Embryonic facial prominence (tissue), 1 donor: Measurements from ENCODE around the gene POLRMT.

Experiments
- DNase-seq: peaks from one replicate; pipeline ENCODE4 v3.0.0-alpha.2; 2016; ENCODE audit errors: extremely low spot score

POLRMT gene

GRCh38 chr19:579111-579841, 54.1 kb downstream of the POLRMT start:
- DNase-seq = no peak

GRCh38 chr19:577439-578392, 55.6 kb downstream of the POLRMT start:
- DNase-seq = no peak

GRCh38 chr19:576768-577438, 56.4 kb downstream of the POLRMT start:
- no peak for DNase-seq

- DNase-seq = no peak
Observed at GRCh38 chr19:575527-576506, 57.5 kb downstream of the POLRMT start.

- no peak for DNase-seq
Observed at GRCh38 chr19:574658-575526, 58.4 kb downstream of the POLRMT start.

- DNase-seq = no peak
Observed at GRCh38 chr19:573519-573825, 59.9 kb downstream of the POLRMT start.

- DNase-seq = no peak
Observed at GRCh38 chr19:572743-573518, 60.4 kb downstream of the POLRMT start.

- DNase-seq = peak; percentile 96
Observed at GRCh38 chr19:572140-572742, 61.1 kb downstream of the POLRMT start, which contains the start of gene BSG. Gene BSG, plus strand, starts transcription at chr19:572596. Its CDS starts 39 bp downstream, at chr19:572635.

GRCh38 chr19:571566-571974, 61.8 kb downstream of the POLRMT start:
- no peak for DNase-seq

- no peak for DNase-seq
Observed at GRCh38 chr19:570937-571565, 62.3 kb downstream of the POLRMT start.

- no peak for DNase-seq
Observed at GRCh38 chr19:570251-570686, 63.1 kb downstream of the POLRMT start.

- no peak for DNase-seq
Observed at GRCh38 chr19:567296-567900, 65.9 kb downstream of the POLRMT start.
